ENCODE measurements around the gene TLR10. TPM values are rescaled to one million over a fixed set of nuclear protein-coding genes. Genes with fewer than 3 reads are reported as not detected.
"Not testable (repeated sequence)": the region's sequence is repeated elsewhere in the genome, so short reads cannot be mapped to it uniquely, and the experiment has no call there.

Gene TLR10
- total and polyA plus RNA-seq, 4 donors, result 0.32 to 1.1 TPM; not detected in 2

- DNase-seq, result no peak
- Histone ChIP-seq H3K4me1 (ENCODE audit: control insufficient read depth in 1 of 2, insufficient read depth in 2 of 2, low read length in 2 of 2) (no peaks in the 10 kb centered on the region), H3K27me3 (ENCODE audit: control insufficient read depth in 1 of 2, insufficient read depth in 2 of 2, low read length in 1 of 2) (no peaks in the 10 kb centered on the region), H3K27ac (ENCODE audit: low read depth in 1 of 2, low read length in 2 of 2) (no peak overlapping the region), H3K9me3 (ENCODE audit: control insufficient read depth, low read length) (no peaks in the 10 kb centered on the region), H3K4me3 (ENCODE audit: low read length in 2 of 2) (no peak overlapping the region), H3K36me3 (ENCODE audit: control insufficient read depth in 1 of 2, insufficient read depth in 2 of 2, low read length in 1 of 2) (no peaks in the 10 kb centered on the region)
- ATAC-seq (ENCODE audit: low FRiP score), result no peak
- intact Hi-C loops (cut with DNase I), result no loop called here
- WGBS, 2 donors, result 89 to 91% methylated on average over 2 of the region's 2 CpGs
Measured at GRCh38 chr4:38775326-38775725, 7.5 kb downstream of the TLR10 start.

- Histone ChIP-seq H3K27ac (ENCODE audit: low read depth in 1 of 2, low read length in 2 of 2) (no peak overlapping the region), H3K36me3 (ENCODE audit: control insufficient read depth in 1 of 2, insufficient read depth in 2 of 2, low read length in 1 of 2) (no peaks in the 10 kb centered on the region), H3K27me3 (ENCODE audit: control insufficient read depth in 1 of 2, insufficient read depth in 2 of 2, low read length in 1 of 2) (no peaks in the 10 kb centered on the region), H3K9me3 (ENCODE audit: control insufficient read depth, low read length) (no peaks in the 10 kb centered on the region), H3K4me3 (ENCODE audit: low read length in 2 of 2) (no peak overlapping the region), H3K4me1 (ENCODE audit: control insufficient read depth in 1 of 2, insufficient read depth in 2 of 2, low read length in 2 of 2) (no peaks in the 10 kb centered on the region)
- ATAC-seq (ENCODE audit: low FRiP score) (no peak), DNase-seq (no peak)
- WGBS, 2 donors, result 76 to 80% methylated on average over 8 of the region's 8 CpGs
- intact Hi-C loops (cut with DNase I), result no loop called here
Measured at GRCh38 chr4:38774181-38774955, 8.4 kb downstream of the TLR10 start.

DNA sequence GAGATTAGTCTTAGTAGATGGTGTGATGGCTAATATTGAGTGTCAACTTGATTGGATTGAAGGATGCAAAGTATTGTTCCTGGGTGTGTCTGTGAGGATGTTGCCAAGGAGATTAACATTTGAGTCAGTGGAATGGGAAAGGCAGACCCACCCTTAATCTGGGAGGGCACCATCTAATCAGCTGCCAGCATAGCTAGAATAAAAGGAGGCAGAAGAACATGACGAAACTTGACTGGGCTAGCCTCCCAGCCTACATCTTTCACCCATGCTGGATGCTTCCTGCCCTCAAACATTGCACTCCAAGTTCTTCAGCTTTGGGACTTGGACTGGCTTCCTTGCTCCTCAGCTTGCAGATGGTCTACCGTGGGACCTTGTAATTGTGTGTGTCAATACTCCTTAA lies 12.5 kb downstream of the TLR10 start:
- DNase-seq; H3K9me3 ChIP-seq (ENCODE audit: control insufficient read depth, low read length); H3K27me3 ChIP-seq (ENCODE audit: control insufficient read depth in 1 of 2, insufficient read depth in 2 of 2, low read length in 1 of 2); H3K4me1 ChIP-seq (ENCODE audit: control insufficient read depth in 1 of 2, insufficient read depth in 2 of 2, low read length in 2 of 2); H3K4me3 ChIP-seq (ENCODE audit: low read length in 2 of 2); H3K27ac ChIP-seq (ENCODE audit: low read depth in 1 of 2, low read length in 2 of 2); ATAC-seq (ENCODE audit: low FRiP score); intact Hi-C loops (cut with DNase I); H3K36me3 ChIP-seq (ENCODE audit: control insufficient read depth in 1 of 2, insufficient read depth in 2 of 2, low read length in 1 of 2): not testable (repeated sequence)
- WGBS, 2 donors, result 96 to 98% methylated on average over 2 of the region's 2 CpGs

- 83 to 90% methylated on average over 2 of the region's 2 CpGs for WGBS, 2 donors
- intact Hi-C loops (cut with DNase I), result no loop called here
- no peaks in the 10 kb centered on the region for H3K27me3 ChIP-seq (ENCODE audit: control insufficient read depth in 1 of 2, insufficient read depth in 2 of 2, low read length in 1 of 2)
Measured at GRCh38 chr4:38769857-38770256, 12.9 kb downstream of the TLR10 start.

DNA sequence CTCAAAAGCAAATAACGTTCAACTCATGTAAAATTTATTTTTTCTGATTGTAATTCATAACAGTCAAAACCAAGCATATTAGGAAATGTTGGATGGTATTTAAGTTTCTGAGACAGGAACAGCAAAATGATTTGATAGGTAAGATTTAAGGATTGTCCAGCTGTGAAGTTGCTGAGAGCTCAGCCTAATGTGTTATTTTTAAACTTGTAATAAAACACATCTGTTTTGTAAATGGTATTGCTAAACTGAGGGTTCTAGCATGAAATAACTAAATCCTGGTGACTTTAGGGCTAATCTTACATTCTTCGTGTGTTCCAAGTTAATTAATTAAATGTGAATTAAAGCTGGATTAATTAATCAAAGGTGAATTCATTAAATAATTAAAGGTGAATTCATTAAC lies 13.3 kb downstream of the TLR10 start:
- Histone ChIP-seq H3K4me3 (ENCODE audit: low read length in 2 of 2) (no peak overlapping the region), H3K27ac (ENCODE audit: low read depth in 1 of 2, low read length in 2 of 2) (no peak overlapping the region), H3K9me3 (ENCODE audit: control insufficient read depth, low read length) (no peaks in the 10 kb centered on the region), H3K36me3 (ENCODE audit: control insufficient read depth in 1 of 2, insufficient read depth in 2 of 2, low read length in 1 of 2) (no peaks in the 10 kb centered on the region), H3K4me1 (ENCODE audit: control insufficient read depth in 1 of 2, insufficient read depth in 2 of 2, low read length in 2 of 2) (no peaks in the 10 kb centered on the region), H3K27me3 (ENCODE audit: control insufficient read depth in 1 of 2, insufficient read depth in 2 of 2, low read length in 1 of 2) (no peaks in the 10 kb centered on the region)
- ATAC-seq (ENCODE audit: low FRiP score), result no peak
- 56 to 57% methylated on average over 2 of the region's 2 CpGs for WGBS, 2 donors
- no peak for DNase-seq
- intact Hi-C loops (cut with DNase I), result no loop called here

More at GRCh38 chr4:38769857-38770256, 12.9 kb downstream of the TLR10 start:
- no peak for DNase-seq
- Histone ChIP-seq H3K4me3 (ENCODE audit: low read length in 2 of 2) (no peak overlapping the region), H3K9me3 (ENCODE audit: control insufficient read depth, low read length) (no peaks in the 10 kb centered on the region), H3K4me1 (ENCODE audit: control insufficient read depth in 1 of 2, insufficient read depth in 2 of 2, low read length in 2 of 2) (no peaks in the 10 kb centered on the region), H3K36me3 (ENCODE audit: control insufficient read depth in 1 of 2, insufficient read depth in 2 of 2, low read length in 1 of 2) (no peaks in the 10 kb centered on the region), H3K27ac (ENCODE audit: low read depth in 1 of 2, low read length in 2 of 2) (no peak overlapping the region)
- no peak for ATAC-seq (ENCODE audit: low FRiP score)

- intact Hi-C loops (cut with DNase I), result no loop called here
- Histone ChIP-seq H3K4me1 (ENCODE audit: control insufficient read depth in 1 of 2, insufficient read depth in 2 of 2, low read length in 2 of 2) (no peaks in the 10 kb centered on the region), H3K36me3 (ENCODE audit: control insufficient read depth in 1 of 2, insufficient read depth in 2 of 2, low read length in 1 of 2) (no peaks in the 10 kb centered on the region), H3K4me3 (ENCODE audit: low read length in 2 of 2) (no peak overlapping the region), H3K27me3 (ENCODE audit: control insufficient read depth in 1 of 2, insufficient read depth in 2 of 2, low read length in 1 of 2) (no peaks in the 10 kb centered on the region), H3K27ac (ENCODE audit: low read depth in 1 of 2, low read length in 2 of 2) (no peak overlapping the region), H3K9me3 (ENCODE audit: control insufficient read depth, low read length) (no peaks in the 10 kb centered on the region)
- ATAC-seq (ENCODE audit: low FRiP score) (no peak), DNase-seq (no peak)
- WGBS, 2 donors, result 31 to 38% methylated on average over 5 of the region's 5 CpGs
Measured at GRCh38 chr4:38768968-38769394, 13.8 kb downstream of the TLR10 start.

GRCh38 chr4:38766940-38767339 lies 15.8 kb downstream of the TLR10 start:
- ATAC-seq (ENCODE audit: low FRiP score); intact Hi-C loops (cut with DNase I); H3K27ac ChIP-seq (ENCODE audit: low read depth in 1 of 2, low read length in 2 of 2); H3K9me3 ChIP-seq (ENCODE audit: control insufficient read depth, low read length); H3K4me3 ChIP-seq (ENCODE audit: low read length in 2 of 2); H3K36me3 ChIP-seq (ENCODE audit: control insufficient read depth in 1 of 2, insufficient read depth in 2 of 2, low read length in 1 of 2); DNase-seq; H3K27me3 ChIP-seq (ENCODE audit: control insufficient read depth in 1 of 2, insufficient read depth in 2 of 2, low read length in 1 of 2); H3K4me1 ChIP-seq (ENCODE audit: control insufficient read depth in 1 of 2, insufficient read depth in 2 of 2, low read length in 2 of 2): not testable (repeated sequence)
- 94 to 99% methylated on average over 2 of the region's 2 CpGs for WGBS, 2 donors

DNA sequence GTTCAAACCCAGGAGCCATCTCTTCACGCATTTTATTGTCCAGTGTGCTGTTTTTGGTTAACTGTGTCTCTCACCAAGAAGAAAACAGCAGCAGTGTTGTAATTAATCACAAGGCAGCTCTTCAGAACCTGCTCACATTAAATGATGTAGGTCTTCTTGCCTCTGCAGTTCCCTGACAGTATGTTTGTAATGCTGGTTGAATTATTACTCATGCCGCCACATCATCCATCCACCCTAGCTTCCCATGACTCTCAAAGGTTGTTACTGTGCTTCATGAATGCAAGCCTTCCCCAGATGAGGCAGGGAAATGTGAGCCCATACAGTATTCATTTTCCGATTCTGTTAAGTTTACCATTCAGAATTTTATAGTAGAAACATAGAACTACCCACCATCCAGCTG lies 17.4 kb downstream of the TLR10 start:
- Histone ChIP-seq H3K4me3 (ENCODE audit: low read length in 2 of 2) (no peak overlapping the region), H3K4me1 (ENCODE audit: control insufficient read depth in 1 of 2, insufficient read depth in 2 of 2, low read length in 2 of 2) (no peaks in the 10 kb centered on the region), H3K36me3 (ENCODE audit: control insufficient read depth in 1 of 2, insufficient read depth in 2 of 2, low read length in 1 of 2) (no peaks in the 10 kb centered on the region), H3K27me3 (ENCODE audit: control insufficient read depth in 1 of 2, insufficient read depth in 2 of 2, low read length in 1 of 2) (no peaks in the 10 kb centered on the region), H3K9me3 (ENCODE audit: control insufficient read depth, low read length) (no peaks in the 10 kb centered on the region), H3K27ac (ENCODE audit: low read depth in 1 of 2, low read length in 2 of 2) (no peak overlapping the region)
- intact Hi-C loops (cut with DNase I), result no loop called here
- DNase-seq (no peak), ATAC-seq (ENCODE audit: low FRiP score) (no peak)
- WGBS, 2 donors, result 94% methylated on average over 3 of the region's 3 CpGs

GRCh38 chr4:38764277-38764676 lies 18.5 kb downstream of the TLR10 start:
- intact Hi-C loops (cut with DNase I), result no loop called here
- H3K27ac ChIP-seq (ENCODE audit: low read depth in 1 of 2, low read length in 2 of 2), result no peak overlapping the region
- H3K9me3 ChIP-seq (ENCODE audit: control insufficient read depth, low read length), result no peaks in the 10 kb centered on the region
- H3K27me3 ChIP-seq (ENCODE audit: control insufficient read depth in 1 of 2, insufficient read depth in 2 of 2, low read length in 1 of 2), result no peaks in the 10 kb centered on the region
- no peaks in the 10 kb centered on the region for H3K36me3 ChIP-seq (ENCODE audit: control insufficient read depth in 1 of 2, insufficient read depth in 2 of 2, low read length in 1 of 2)
- no peaks in the 10 kb centered on the region for H3K4me1 ChIP-seq (ENCODE audit: control insufficient read depth in 1 of 2, insufficient read depth in 2 of 2, low read length in 2 of 2)
- DNase-seq (no peak), ATAC-seq (ENCODE audit: low FRiP score) (no peak)
- 93 to 95% methylated on average over 3 of the region's 3 CpGs for WGBS, 2 donors
- H3K4me3 ChIP-seq (ENCODE audit: low read length in 2 of 2), result no peak overlapping the region

Data from aorta (tissue), 5 donors.